Measurements from ENCODE around the gene PARP1. TPM values are rescaled to one million over a fixed set of nuclear protein-coding genes. Genes with fewer than 3 reads are reported as not detected.

The PARP1 gene
- polyA plus RNA-seq, 5 donors: 119 to 134 (median 125) TPM

DNA sequence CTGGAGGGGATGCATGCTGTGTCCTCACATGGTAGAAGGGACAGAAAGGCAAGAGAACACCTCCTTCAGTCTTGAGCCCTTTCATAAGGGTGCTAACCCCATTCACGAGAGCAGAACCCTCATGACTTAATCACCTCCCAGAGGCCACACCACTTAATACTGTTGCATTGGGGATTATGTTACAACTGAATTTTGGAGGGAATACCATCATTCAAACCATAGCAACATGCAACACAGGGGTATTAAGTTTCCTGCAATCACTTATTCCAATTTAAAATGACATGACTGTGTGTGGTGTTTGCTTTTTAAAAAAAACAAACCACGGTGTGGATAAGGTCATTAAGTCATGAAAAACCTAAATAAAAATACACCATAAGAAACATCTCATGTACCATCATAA, 95.8 kb downstream of the PARP1 start:
- DNase-seq: no peak

DNA sequence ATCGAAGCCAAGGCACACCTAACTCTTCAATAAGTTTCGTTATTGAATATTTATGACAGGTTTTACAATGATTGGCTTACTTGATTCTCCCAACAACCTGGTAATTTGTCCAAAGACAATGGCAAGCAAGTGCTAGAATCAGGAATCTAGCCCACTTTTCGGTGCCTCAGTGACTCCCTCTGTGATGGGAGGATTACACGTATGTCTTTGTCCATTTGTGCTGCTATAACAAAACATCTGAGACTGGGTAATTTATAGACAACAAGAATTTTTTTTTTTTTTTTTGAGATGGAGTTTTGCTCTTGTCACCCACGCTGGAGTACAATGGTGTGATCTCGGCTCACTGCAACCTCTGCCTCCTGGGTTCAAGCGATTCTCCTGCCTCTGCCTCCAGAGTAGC, 96.5 kb downstream of the PARP1 start:
- no peak for DNase-seq

Other genes with a start within 250 kb of the PARP1 start
- gene ACBD3, start 221.4 kb downstream of the PARP1 start, polyA plus RNA-seq (ENCODE audit: insufficient read depth in 1 of 5, insufficient read length in 5 of 5, low replicate concordance in 1 of 5): 10 to 100 TPM; 44.6 to 59.7 (median 53.1) TPM
- gene MIXL1, start 184.4 kb downstream of the PARP1 start, polyA plus RNA-seq (ENCODE audit: insufficient read depth in 1 of 5, insufficient read length in 5 of 5, low replicate concordance in 1 of 5): 1 to 10 TPM in 2 of 5 donors, under 1 TPM in 3; 0.69 to 1.4 (median 0.72) TPM
- gene LIN9, start 98.9 kb downstream of the PARP1 start, polyA plus RNA-seq (ENCODE audit: insufficient read depth in 1 of 5, insufficient read length in 5 of 5, low replicate concordance in 1 of 5): 10 to 100 TPM in 4 of 5 donors, 1 to 10 TPM in 1; 9.3 to 17.9 (median 13.9) TPM
- 1 to 10 TPM in 4 of 5 donors, under 1 TPM in 1; 0.81 to 2.4 (median 1.3) TPM for gene STUM, start 140.7 kb upstream of the PARP1 start, polyA plus RNA-seq (ENCODE audit: insufficient read depth in 1 of 5, insufficient read length in 5 of 5, low replicate concordance in 1 of 5)

All from right lung (tissue), 5 donors.